NCI-H2081 treated with DMSO at 0.1 percent for 48 hours (cell line): Measurements from ENCODE around the gene MAML1.
"Not testable (repeated sequence)": the region's sequence is repeated elsewhere in the genome, so short reads cannot be mapped to it uniquely, and the experiment has no call there.

Source experiments
- DNase-seq: peaks from one replicate; lab custom pipeline; 2025; lab: John Stamatoyannopoulos, UW

Gene MAML1

DNA sequence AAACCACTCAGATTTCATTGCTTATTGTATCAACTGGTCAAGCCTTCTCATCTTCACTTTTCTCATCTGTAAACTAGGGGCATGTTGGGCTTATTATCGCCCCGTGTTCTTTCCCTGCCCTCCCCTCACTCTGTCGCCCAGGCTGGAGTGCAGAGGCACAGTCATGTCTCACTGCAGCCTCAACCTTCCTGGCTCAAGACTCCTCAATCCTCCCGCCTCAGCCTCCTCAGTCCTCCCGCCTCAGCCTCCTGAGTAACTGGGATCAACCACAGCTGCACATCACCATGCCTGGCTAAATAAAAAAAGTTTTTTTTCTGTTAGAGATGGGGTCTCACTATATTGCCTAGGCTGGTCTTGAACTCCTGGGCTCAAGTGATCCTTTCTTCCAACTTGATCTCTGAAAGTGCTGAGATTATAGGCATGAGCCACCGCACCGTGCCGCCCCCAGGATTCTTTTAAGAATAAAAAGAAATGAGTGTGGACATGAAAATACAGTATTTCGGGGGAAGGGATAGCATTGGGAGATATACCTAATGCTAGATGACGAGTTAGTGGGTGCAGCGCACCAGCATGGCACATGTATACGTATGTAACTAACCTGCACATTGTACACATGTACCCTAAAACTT is 2.0 kb downstream of the MAML1 start:
- no peak for DNase-seq

DNA sequence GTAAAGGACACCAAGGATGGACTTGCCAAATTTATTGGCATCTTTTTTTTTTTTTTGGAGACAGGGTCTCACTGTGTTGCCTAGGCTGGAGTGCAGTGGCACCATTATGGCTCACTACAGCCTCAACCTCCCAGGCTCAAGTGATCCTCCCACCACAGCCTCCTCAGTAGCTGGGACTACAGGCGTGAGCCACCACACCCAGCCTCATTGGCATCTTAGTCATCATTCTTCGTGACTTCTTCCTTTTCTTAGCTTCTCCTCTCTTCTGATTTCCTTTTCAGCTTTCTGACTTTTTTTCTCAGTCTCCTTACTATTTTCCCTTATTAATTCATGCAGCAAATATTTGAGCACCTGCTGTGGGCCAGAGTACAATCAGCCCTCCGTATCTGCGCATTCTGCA is 6.1 kb downstream of the MAML1 start:
- no peak for DNase-seq

DNA sequence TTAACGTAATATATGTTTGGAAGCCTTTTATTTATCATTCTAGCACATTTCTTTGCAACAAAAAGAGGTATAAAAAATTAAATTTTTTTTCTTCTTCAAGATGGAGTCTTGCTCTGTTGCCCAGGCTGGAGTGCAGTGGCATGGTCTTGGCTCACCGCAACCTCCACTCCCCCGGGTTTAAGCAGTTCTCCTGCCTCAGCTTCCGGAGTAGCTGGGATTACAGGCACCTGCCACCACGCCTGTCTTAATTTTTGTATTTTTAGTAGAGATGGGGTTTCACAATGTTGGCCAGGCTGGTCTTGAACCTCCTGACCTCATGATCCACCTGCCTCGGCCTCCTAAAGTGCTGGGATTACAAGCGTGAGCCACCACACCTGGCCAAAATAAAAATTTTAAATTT is 11.5 kb downstream of the MAML1 start:
- DNase-seq = not testable (repeated sequence)

DNA sequence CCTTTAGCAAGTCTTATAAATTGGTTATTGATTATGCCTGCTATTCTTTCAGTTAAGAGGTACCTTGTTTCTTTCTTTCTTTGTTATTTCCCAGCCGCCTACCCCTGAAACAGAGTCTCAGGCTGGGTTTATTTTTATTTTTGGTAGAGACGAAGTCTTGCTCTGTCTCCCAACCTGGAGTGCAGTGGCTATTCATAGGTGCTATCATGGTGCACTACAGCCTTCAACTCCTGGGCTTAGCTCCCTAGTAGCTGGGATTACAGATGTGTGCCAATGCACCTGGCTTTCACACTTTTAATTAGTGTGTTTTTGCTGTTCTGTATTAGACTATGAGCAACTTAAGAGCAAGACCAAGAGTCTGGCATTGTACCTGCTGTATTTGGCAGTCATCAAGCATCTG is 14.2 kb downstream of the MAML1 start:
- DNase-seq = no peak

DNA sequence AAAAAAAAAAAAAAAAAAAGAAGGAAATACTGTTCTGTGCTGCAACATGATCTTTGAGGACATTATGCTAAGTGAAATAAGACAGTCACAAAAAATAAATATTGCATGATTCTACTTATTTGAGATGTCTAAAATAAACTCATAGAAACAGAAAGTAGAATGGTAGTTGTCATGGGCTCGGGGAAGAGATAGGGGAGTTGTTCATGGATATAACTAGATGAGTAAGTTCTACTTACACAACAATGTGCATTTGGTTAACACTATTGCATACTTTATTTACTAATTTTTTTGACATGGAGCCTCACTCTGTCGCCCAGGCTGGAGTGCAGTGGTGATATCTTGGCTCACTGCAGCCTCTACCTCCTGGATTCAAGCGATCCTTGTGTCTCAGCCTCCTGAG is 15.2 kb downstream of the MAML1 start:
- no peak for DNase-seq

DNA sequence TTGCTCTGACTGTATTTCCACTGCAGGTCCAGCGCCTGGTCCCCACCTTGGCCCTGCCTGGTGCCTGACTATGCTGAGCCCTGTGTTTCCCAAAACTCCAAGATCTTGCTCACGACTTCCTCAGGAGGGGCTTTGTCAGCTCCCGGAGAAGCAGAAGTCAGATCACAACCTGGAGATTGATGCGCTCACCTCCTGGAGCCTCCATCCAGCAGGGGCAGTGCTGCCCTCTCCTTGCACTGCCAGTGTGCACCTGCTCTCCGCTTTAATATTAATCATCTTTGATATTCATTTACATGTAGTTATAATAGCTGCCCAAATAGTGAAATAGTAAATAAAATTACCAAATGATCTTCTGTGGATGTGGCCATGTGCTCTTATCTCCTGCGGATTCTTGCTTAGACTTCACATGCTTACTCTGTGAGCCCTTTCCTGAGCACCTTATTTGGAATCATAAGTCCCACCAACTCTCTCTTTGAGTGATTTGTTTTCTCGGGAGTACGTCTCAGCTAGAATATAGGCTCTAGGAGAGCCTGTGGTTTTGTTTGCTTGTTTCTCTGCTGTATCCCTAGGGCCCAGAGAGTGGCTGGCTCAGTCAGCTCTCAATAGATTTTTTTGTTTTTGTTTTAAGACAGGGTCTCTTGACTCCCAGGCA is 17.4 kb downstream of the MAML1 start:
- DNase-seq = no peak

DNA sequence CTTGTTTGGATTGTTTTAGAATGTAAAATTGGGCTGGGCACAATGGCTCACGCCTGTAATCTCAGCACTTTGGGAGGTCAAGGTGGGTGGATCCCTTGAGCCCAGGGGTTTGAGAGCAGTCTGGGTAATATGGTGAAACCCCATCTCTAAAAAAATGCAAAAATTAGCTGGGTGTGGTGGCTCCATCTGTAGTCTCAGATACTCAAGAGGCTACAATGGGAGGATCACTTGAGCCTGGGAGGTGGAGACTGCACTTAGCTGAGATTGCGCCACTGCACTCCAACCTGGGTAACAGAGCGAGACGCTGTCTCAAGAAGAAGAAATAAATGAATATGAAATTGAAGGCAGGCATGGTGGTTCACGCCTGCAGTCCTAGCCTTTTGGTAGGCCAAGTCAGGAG is 21.3 kb downstream of the MAML1 start:
- DNase-seq = no peak

DNA sequence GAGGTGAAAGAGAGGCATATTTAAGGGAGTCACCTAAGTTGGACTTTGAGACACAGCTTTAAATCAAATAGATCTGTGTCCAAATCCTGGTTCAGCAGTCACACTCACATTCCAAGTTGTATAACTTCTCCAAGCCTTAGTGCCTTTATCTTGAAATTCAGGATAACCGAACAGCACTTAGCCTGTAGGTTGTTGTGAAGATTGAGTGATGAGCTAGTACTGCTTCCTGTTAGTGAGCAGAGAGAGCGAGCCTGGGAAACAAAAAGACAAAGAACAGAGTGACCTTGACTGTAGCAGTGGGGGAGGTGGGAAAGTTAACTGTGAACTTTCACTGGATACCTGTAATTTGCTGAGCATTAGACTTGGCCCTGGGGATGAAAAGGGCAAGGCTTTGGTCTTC is 22.4 kb downstream of the MAML1 start:
- DNase-seq = no peak

DNA sequence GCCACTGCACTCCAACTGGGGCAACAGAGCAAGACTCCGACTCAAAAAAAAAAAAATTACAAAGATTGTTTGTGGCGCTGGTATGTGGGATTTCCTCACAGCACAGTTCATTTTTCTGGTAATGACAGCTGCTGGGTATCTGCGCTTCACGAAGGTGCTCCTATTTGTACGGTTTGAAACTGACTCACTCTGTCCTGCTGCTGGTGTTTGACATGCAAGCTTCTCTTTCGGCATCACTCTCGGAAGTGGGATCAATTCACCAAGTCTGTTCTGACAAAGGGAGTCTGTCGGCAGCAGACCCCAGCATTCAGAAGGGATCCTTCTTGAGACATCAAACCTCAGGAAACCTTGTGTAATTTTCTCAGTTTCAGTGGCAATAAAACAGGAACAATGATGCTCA is 26.3 kb downstream of the MAML1 start:
- DNase-seq = no peak

DNA sequence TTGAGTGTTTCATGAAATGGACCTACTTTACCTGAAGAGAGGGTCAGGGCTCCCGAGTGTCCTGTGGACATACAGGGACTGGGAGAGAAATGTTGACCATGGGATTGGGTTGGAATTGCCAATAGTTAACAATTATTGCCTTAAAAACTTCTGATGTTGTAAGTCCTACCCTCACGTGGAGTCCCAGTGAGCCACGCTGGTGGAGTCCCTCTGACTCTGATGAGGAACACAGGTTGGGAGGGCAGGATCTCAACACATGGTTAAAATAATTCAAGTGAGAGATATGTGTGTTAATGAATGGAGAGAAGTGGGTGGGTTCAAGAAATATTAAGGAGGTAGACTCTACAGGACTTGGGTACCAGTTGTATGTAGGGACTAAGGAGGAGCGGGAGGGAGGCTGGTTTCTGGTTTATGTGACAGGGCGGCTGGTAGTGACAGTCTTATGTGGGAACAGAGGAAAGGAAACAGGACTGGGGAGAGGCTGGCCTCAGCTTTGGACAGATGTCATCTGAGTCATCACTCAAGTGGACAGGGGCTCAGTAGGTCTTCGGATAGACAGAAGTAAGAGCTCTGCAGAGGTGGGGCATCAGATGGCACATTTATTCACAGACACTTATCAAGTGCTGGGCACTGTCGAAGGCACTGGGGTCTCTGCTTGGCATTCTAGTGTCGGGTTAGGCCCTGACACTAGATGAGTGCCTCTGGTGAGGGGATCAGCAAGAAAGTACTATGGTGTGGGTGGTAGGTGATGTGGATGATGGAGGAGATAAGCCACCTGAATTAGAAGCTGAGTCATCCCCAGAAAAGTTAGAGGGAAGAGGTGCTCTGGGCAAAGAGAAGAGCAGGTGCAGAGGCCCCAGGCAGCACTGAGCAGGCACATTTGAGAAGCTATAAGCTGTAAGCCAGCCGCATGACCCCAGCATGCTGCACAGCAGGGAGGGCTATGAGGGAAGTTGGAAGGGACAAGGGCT is 27.2 kb downstream of the MAML1 start:
- DNase-seq = no peak

DNA sequence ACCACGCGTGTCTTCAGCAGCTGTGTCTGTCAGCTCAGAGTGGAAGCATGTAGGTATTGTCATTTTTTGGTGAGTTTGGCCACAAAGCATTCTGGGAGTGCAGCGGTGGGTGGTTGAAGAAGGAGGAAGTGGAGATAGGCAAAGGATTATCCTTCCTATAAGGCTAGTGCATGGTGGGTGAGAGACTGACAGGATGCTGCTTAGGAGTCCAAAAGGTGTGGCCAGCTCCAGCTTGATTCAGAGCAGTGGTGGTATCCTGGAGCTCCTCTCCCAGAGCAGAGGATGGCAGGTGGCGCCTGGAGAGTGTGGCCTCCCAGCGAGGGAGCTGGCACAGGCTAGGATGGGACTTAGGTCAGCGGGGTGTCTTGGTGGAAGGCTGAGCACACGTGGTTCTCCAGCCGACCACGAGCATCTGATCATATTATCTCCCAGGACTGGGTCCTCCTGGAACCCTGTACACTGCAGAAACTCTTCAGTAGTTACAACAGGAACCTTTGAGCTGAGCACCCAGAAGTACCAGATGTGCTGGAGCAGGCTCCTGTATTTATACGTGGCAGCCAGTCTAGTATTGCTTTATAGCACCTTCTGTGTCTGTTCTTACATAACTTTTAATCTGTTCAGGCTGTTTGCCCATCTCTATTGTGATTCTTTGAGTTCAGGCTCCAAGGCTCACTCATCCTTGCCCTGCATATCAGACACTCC is 29.6 kb downstream of the MAML1 start:
- DNase-seq = no peak

DNA sequence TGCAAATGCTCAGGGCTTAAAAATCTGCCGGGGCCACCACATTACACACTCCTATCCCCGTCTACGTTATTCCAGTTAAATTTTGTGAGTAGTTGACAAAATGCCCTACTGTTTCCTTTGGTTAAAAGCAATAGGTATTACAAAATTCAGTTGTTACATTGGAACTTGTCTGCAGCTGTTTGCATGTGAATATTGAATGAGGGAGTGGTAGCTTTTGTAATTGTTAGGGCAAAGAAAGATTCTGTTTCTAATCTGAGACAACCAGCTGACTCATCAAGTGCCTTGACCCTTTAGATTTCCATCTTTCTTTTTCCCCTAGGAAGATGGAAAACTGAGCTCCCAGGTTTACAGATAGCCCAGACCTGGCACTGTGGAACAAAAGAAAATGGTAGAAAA is 30.2 kb downstream of the MAML1 start:
- no peak for DNase-seq

DNA sequence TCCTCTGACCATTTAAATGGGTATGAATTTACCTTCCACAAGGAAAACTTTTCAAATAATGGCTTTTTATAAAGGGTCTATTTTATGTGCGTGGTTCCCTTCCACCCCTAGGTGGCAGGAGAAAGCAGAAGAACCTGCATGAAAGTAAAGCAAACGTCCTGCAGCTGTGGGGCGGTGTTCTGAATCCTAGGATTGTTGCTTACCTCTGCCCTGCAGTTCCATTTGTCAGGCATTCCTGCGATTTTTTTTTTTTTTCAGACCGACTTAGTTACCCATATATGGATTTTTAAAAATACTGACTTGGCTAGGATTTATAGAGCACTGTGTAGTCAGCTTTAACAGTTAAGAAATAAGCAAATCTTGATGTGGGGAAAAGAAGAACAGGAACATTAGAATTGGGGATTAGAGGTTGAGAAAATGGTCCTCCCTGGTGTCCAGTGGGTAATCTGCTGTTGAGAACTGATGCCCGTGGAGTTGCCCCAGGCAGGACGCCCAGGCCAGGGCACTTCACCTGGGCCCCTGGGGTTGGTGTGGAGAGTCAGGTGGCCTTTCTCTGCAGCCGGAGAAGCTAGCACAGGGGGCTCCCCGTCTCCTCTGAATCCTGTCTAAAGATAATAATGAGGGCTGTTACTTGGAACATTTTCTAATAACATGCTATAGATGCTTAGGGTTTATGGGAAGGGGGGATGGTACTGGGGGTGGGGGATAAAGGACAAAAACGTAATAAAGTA is 30.8 kb downstream of the MAML1 start:
- peak; percentile 21 for DNase-seq

DNA sequence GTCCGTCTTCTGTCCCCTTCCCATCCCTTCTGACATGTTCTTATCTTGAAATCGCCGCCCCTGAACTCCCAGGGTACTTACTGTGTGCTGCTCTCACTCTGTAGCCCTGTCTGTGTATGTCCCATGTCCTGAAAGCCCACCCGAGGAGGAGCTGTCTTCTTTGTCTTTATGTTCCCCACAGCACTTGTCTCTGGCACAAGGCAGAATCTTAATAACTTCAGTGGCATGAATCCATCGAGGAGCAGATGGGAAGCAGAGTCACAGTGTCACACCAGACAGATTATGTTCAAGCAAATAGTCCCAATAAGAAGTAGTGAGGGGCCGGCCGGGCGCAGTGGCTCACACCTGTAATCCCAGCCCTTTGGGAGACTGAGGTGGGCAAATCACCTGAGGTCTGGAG is 31.4 kb downstream of the MAML1 start:
- no peak for DNase-seq

DNA sequence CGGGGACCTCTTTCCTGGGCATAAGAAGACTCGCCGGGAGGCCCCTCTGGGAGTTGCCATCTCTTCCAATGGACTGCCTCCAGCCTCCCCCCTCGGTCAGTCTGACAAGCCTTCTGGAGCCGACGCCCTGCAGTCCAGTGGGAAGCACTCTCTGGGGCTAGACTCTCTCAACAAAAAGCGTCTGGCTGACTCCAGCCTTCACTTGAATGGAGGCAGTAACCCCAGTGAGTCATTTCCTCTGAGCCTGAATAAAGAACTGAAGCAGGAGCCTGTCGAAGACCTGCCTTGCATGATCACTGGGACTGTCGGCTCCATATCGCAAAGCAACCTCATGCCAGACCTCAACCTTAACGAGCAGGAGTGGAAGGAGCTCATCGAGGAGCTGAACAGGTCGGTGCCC is 32.8 kb downstream of the MAML1 start:
- DNase-seq = no peak

DNA sequence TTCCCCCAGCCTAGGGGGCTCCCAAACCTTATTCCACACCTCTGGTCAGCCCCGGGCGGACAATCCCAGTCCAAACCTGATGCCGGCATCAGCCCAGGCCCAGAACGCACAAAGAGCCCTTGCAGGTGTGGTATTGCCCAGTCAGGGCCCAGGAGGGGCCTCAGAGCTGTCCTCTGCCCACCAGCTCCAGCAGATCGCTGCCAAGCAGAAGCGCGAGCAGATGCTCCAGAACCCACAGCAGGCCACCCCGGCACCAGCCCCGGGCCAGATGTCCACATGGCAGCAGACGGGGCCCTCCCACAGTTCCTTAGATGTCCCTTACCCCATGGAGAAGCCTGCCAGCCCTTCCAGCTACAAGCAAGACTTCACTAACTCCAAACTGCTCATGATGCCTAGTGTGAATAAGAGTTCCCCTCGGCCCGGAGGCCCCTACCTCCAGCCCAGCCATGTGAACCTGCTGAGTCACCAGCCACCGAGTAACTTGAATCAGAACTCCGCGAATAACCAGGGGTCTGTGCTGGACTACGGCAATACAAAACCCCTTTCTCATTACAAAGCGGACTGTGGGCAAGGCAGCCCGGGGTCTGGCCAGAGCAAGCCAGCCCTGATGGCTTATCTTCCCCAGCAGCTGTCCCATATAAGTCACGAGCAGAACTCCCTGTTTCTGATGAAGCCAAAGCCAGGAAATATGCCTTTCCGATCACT is 33.6 kb downstream of the MAML1 start:
- DNase-seq = no peak

DNA sequence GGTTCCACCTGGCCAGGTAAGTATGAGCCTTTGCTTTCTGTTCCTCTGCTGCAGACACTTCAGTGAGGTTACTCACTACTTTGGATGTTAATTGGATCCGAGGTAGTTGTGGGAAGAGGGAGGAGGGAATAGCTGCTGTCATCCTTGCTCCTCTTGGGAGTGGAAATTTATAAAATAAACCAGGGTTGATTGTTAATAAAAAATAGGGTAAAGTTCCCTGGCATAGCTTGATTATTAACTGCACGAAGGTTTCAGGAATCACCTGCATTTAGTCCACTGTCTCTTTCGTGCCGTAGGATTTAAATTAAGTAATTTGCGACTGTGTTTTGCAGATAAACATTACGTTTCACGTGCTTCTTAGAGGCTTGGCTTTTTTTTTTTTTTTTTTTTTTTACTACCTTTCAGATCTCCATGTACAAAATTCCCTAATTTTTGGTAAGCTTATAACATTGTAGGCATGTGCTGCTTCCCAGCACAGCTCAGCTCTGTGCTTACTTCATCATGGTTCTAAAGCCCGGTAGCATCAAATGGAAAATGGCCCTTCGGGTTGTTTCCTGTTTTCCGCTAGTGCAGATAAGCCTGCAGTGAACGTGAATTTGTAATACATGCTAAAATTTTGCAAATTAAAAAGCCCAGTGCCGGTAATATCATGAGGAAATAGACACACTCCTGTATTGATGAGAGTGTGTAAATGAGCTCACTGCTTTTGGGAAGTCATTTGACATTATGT is 34.3 kb downstream of the MAML1 start:
- DNase-seq = no peak

DNA sequence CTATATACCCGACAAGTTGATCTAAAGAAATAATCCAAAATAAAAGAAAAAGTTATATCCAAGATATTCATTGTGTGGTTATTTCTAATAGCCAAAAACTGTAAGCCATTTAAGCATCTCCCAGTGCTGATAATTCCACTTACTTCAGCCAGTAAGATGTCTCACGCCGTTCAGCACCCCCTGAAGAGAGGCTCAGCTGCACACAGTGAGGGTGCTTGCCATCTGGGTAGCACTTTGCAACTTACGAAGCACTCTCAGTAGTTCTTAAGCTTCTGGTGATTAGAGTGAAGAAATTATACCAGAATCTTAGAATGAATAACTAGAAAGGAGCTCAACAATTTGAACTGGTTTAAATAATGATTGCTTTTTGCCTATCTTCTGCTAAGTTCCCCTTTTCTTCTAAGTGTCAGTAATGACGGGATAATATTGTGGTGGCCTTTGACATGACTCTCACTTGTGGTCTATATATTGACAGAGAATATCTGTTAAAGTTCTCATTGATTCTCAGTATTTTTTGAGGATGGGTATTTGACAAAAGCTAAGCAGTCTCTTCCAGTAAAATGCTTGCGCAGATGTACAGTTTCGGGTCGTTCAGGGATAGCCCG is 35.0 kb downstream of the MAML1 start:
- DNase-seq = no peak

DNA sequence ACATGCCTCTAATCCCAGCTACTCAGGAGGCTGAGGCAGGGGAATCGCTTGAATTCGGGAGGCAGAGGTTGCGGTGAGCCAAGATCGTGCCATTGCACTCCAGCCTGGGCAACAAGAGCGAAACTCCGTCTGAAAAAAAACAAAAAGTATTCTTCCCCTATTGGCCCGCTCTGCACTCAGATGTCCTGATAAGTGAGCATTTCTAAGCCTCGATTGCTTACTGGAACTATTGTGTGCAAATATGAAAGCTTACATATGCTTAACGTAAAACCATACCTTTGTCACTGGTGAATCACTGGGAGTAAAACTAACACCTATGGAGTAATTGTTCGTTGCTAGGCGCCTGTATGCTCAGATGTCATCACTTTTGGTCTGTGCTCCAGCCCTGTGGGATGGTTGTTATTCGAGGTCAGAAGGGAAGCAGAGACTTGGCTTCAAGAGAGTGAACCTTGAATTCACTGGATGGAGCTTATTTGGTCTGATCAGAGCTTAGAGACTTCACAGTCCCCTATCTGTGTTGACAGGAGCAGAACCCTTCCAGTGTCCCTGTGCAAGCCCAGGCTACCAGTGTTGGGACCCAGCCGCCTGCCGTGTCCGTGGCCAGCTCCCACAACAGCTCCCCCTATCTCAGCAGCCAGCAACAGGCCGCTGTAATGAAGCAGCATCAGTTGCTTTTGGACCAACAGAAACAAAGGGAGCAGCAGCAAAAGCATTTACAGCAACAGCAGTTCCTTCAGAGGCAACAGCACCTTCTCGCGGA is 35.9 kb downstream of the MAML1 start:
- no peak for DNase-seq
